Measurements from ENCODE around the gene MYH10.

Gene MYH10

GRCh38 chr17:8474826-8475225, 155.7 kb downstream of the MYH10 start:
- H3K4me3 ChIP-seq (ENCODE audit: low read depth, low read length), result no peak overlapping the region
- H3K27me3 ChIP-seq (ENCODE audit: insufficient read depth, low read depth, severe bottlenecking), result no peaks in the 10 kb centered on the region
- no peak for DNase-seq
- TF ChIP-seq CTCF (IDR thresholded peaks at IDR 0.05; ENCODE audit: low read depth, low read length), result no peak
- peaks cover 82% of the 10 kb centered on the region for H3K36me3 ChIP-seq
- H3K27ac ChIP-seq, result no peak overlapping the region
- no peaks in the 10 kb centered on the region for H3K9me3 ChIP-seq (ENCODE audit: severe bottlenecking)

- Histone ChIP-seq H3K27me3 (ENCODE audit: insufficient read depth, low read depth, severe bottlenecking) (no peaks in the 10 kb centered on the region), H3K36me3 (peaks cover 70% of the 10 kb centered on the region), H3K4me3 (ENCODE audit: low read depth, low read length) (no peak overlapping the region), H3K27ac (no peak overlapping the region), H3K9me3 (ENCODE audit: severe bottlenecking) (no peaks in the 10 kb centered on the region)
- TF ChIP-seq CTCF (IDR thresholded peaks at IDR 0.05; ENCODE audit: low read depth, low read length), result no peak
- no peak for DNase-seq
Observed at GRCh38 chr17:8473451-8474192, 156.9 kb downstream of the MYH10 start.

- Histone ChIP-seq H3K36me3 (peaks cover 70% of the 10 kb centered on the region), H3K4me3 (ENCODE audit: low read depth, low read length) (no peak overlapping the region), H3K27ac (no peak overlapping the region), H3K27me3 (ENCODE audit: insufficient read depth, low read depth, severe bottlenecking) (no peaks in the 10 kb centered on the region), H3K9me3 (ENCODE audit: severe bottlenecking) (no peaks in the 10 kb centered on the region)
- no peak for DNase-seq
- no peak for TF ChIP-seq CTCF (IDR thresholded peaks at IDR 0.05; ENCODE audit: low read depth, low read length)
Observed at GRCh38 chr17:8472663-8473062, 157.9 kb downstream of the MYH10 start.

GRCh38 chr17:8470447-8471047, 160.0 kb downstream of the MYH10 start:
- Histone ChIP-seq H3K4me3 (ENCODE audit: low read depth, low read length) (no peak overlapping the region), H3K9me3 (ENCODE audit: severe bottlenecking) (no peaks in the 10 kb centered on the region), H3K27me3 (ENCODE audit: insufficient read depth, low read depth, severe bottlenecking) (no peaks in the 10 kb centered on the region), H3K36me3 (peaks cover 54% of the 10 kb centered on the region), H3K27ac (no peak overlapping the region)
- no peak for DNase-seq
- no peak for TF ChIP-seq CTCF (IDR thresholded peaks at IDR 0.05; ENCODE audit: low read depth, low read length)

- no peak overlapping the region for H3K4me3 ChIP-seq (ENCODE audit: low read depth, low read length)
- no peaks in the 10 kb centered on the region for H3K9me3 ChIP-seq (ENCODE audit: severe bottlenecking)
- no peak for TF ChIP-seq CTCF (IDR thresholded peaks at IDR 0.05; ENCODE audit: low read depth, low read length)
- no peaks in the 10 kb centered on the region for H3K27me3 ChIP-seq (ENCODE audit: insufficient read depth, low read depth, severe bottlenecking)
- no peak overlapping the region for H3K27ac ChIP-seq
- no peak for DNase-seq
- H3K36me3 ChIP-seq, result peaks cover 48% of the 10 kb centered on the region
Observed at GRCh38 chr17:8469964-8470363, 160.6 kb downstream of the MYH10 start.

Measured in WERI-Rb-1 (cell line).